HL-60/S4 (cell line): ENCODE results near the gene DENND1A.

Experiments used
- in situ Hi-C: fragments of 300-500 bp; cut with MboI; formaldehyde crosslinking; loops from 2 replicates; pipeline ENCODE4 v1.14.3; 2022; ENCODE audit warnings: low sequenced_read_pairs

Gene DENND1A

DNA sequence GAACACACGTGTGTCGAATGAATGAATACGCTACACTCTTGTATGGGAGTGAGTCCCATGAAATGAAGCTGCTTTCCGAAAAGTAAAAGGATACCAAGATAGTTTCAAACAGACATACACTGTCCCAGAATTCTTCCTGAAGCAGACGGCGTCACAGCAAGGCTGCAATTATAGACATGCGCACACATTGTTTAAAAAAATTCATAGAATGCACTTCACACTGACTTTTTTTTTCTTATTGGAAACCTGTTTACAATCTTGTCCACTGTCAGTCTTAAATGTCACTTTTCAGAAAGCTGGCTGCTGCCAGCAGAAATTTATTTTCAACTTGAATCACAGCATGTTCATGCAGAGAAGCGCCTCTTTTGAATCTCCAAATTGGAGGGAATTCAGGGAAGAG, 449.1 kb downstream of the DENND1A start:
- in situ Hi-C loops: no loop called here

- in situ Hi-C loops: no loop called here
Observed at GRCh38 chr9:123480096-123480495, 449.8 kb downstream of the DENND1A start.

GRCh38 chr9:123478967-123479602, 450.8 kb downstream of the DENND1A start:
- in situ Hi-C loops: no loop called here

GRCh38 chr9:123478160-123478559, 451.8 kb downstream of the DENND1A start:
- in situ Hi-C loops: no loop called here

GRCh38 chr9:123475407-123475806, 454.5 kb downstream of the DENND1A start:
- in situ Hi-C loops: no loop called here

- in situ Hi-C loops: no loop called here
Observed at GRCh38 chr9:123472862-123473614, 456.9 kb downstream of the DENND1A start.

DNA sequence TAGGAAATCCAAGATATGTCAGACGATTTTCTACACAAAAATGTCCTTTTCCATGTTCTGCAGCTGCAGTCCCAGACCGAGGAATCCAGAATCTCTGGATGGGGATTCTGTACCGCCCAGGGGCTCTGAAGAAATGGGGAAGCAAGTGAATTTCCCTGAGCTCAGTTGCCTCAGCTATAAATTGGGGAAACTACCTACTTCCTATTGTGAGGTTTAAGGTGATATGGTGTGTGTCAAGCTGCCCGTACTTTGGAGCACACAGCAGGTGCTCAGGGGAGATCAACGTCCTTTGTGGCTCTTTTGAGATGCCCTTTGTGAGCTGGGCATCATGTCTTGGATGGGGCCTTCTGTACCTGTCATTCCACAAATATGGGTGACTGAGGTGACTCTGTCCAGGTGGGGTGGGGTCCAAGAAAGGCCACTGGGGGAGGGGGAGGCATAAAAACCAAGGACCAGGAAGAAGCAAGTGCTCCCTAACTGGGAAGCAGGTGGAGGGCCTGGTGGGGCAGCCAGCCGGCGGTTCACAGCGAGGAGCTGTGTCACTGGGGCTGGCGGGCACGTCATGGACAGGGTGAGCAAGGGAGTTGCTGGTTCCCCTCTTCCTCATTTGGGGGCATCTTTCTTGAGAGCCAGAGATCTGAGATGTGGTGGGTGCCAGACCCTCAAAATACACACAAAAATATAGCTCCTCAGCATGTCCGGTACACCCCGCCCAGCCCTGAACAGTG, 457.9 kb downstream of the DENND1A start:
- in situ Hi-C loops: no loop called here

GRCh38 chr9:123470991-123471770, 458.7 kb downstream of the DENND1A start:
- in situ Hi-C loops: no loop called here

- in situ Hi-C loops: no loop called here
Observed at GRCh38 chr9:123470121-123470782, 459.7 kb downstream of the DENND1A start.

GRCh38 chr9:123469282-123469681, 460.6 kb downstream of the DENND1A start:
- in situ Hi-C loops: no loop called here

GRCh38 chr9:123468541-123468940, 461.4 kb downstream of the DENND1A start:
- in situ Hi-C loops: no loop called here

- in situ Hi-C loops: no loop called here
Observed at GRCh38 chr9:123465304-123465703, 464.6 kb downstream of the DENND1A start.

- in situ Hi-C loops: no loop called here
Observed at GRCh38 chr9:123460091-123460490, 469.8 kb downstream of the DENND1A start.

- in situ Hi-C loops: no loop called here
Observed at GRCh38 chr9:123457583-123457982, 472.3 kb downstream of the DENND1A start.

- in situ Hi-C loops: no loop called here
Observed at GRCh38 chr9:123456011-123456410, 473.9 kb downstream of the DENND1A start.

DNA sequence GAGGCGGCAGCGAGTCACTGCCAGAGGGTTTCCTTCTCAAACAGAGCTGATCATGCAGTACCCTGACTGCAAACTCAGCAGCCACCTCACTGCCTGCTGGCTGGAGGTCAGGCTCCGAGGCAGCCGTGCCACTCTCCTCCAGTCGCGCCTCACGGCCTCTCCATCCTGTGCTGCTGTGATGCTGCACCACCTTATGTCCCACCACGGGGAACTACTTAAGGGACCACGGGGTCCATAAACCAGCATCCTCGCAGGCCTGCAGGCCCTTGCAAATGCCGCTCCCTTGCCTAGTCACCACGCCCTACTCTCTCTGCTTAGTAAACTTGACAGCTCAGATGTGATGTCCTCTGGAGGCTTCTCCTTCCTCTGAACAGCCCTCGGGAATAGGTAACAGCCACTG, 474.7 kb downstream of the DENND1A start:
- in situ Hi-C loops: no loop called here

DNA sequence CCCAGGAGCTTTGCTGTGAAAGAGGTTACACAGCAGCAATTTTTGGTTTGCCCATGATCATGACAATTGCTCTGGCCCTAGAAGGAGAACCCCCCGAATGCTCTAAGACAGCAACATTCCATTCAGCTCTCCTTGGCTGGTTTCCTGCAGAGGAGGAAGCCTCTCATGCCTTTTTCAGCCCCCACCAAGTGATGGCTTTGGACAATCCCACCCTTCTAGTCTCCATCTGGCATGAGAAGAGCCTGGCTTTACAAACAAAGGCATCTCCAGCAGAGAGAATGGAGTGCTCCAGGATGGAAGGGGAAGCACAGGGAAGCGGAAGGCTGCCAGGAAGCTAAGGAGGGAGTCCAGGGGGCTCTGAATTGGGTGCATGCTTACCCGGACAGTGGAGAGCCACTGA, 475.6 kb downstream of the DENND1A start:
- in situ Hi-C loops: no loop called here

DNA sequence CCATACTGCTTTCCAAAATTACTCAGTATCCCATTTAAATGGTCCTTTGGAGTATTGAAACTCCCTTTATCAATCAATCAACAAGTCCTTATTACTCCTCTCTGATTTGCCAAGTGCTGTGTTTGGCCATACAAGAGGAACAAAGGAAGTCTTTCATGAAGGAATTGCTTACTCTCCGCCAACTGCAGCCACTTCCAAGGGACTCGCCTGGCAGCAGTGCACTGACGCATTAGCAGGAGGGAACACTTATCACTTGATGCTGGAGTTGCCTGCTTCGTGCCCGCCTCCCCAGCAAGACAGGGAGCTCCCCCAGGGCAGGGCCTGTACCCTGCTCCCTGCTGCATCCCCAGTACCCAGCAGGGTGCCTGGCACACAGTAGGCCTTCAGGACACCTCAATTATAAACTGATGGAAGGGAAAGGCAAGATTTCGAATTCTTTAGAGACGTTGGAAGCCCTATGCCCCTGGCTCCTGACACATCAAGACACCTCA, 476.1 kb downstream of the DENND1A start:
- in situ Hi-C loops: no loop called here

DNA sequence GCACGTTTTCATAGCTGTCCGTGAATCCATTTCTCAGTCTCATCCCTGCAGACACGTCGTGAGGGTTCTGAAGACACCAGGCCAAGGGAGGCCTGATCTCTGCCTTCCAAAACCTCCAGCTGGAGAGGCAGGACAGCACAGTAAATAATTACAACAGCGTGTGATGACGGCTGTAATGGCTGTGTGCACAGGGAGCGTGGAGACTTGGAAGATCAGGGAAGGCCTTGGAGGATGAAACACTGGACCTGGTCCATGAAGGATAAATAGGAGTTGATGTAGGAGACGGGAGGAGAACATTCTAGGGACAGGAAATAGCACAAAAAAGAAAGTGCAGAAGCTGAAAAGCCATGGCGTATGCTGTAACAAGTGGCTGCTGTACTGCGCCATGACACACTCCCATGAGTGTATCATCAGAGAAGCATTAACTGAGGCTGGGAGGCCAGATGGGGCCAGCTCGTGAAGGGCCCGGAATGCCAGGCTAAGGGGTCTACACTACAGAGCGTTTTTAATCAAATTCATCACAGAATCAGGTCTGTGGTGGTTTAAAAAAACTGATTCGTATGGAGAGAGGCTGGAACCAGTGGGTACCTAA, 476.8 kb downstream of the DENND1A start:
- in situ Hi-C loops: no loop called here

- in situ Hi-C loops: no loop called here
Observed at GRCh38 chr9:123450996-123451395, 478.9 kb downstream of the DENND1A start.
